GM19023 (cell line): Measurements from ENCODE around the gene ZFHX2.
A peak's percentile ranks its signal among the peaks of the same experiment; 100 is the strongest.

Experiments used
- ATAC-seq: cut with Tn5 transposase; IDR thresholded peaks from one replicate; pipeline ENCODE4 v1.9.1; 2021; ENCODE audit warnings: mild to moderate bottlenecking, moderate library complexity; ENCODE audit not compliant: unreplicated experiment

Gene ZFHX2

GRCh38 chr14:23573384-23574015 lies 21.9 kb upstream of the ZFHX2 start:
- ATAC-seq, result no peak

DNA sequence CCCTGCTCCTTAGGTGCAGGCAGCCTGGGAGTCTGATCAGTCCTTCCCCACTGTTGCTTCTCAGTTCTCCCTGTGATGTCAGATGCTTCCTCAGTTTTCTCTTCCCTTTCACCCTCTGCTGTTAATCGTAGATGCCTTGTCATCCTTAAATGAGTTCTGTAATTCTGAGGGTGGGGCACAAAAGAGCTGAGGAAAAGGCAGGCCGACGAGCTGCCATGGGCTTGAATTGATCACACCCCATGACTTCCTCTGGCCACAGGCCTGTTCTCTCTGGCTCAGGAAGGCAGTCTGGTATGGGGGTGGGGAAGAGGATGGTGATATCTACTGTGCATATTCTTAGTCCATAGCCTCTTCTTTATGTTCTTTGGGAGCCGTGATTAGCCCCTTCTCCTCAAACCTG lies 21.3 kb upstream of the ZFHX2 start:
- ATAC-seq, result no peak

DNA sequence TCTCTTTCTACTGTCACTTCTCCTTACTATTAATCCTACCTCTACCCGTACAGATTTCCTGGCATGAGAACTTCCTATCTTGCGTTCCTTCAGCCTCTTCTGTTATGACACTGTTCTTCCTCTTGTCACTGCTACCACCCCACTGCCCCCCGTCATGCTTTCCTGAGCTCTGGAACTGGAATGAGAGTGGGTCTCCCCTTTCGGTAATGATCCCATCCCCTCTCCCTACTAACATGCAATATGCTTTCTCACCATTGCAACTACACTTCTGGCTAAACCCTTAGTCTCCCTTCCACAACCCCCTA lies 20.9 kb upstream of the ZFHX2 start:
- ATAC-seq, result no peak

GRCh38 chr14:23571701-23572523 lies 20.3 kb upstream of the ZFHX2 start:
- ATAC-seq, result no peak

DNA sequence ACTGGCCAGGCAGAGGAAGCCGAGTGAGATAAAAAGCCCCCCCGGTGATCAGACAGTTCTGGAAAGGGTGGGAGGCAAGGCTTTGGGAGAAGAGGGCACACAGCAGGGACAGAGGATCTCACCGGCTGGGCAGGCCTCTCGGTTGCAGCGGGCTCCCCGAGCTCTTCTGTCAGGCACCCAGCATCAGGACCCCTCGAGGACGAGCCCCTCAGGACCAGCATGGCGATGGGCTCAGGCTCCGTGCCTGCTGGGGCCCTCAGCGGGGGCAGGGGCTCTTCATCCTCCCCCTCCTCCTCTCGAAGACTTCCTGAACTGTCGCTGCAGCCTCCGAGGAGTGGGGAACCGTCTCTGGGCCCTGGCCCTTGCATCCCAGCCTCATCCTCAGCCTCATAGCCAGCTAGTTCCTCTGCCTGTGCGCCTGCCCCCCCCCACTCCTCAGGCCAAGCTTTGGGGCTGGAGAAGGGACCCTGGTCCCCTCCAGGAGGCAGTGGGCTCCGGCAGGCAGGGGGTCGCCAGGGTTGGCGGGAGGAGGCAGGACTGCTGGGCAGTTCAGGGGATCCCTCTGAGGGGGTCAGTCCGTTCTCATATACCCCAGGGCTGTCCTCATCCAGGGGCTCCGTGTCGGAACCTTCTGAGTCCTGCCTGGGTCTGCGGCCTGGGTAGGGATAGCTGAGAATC lies 19.4 kb upstream of the ZFHX2 start:
- no peak for ATAC-seq

DNA sequence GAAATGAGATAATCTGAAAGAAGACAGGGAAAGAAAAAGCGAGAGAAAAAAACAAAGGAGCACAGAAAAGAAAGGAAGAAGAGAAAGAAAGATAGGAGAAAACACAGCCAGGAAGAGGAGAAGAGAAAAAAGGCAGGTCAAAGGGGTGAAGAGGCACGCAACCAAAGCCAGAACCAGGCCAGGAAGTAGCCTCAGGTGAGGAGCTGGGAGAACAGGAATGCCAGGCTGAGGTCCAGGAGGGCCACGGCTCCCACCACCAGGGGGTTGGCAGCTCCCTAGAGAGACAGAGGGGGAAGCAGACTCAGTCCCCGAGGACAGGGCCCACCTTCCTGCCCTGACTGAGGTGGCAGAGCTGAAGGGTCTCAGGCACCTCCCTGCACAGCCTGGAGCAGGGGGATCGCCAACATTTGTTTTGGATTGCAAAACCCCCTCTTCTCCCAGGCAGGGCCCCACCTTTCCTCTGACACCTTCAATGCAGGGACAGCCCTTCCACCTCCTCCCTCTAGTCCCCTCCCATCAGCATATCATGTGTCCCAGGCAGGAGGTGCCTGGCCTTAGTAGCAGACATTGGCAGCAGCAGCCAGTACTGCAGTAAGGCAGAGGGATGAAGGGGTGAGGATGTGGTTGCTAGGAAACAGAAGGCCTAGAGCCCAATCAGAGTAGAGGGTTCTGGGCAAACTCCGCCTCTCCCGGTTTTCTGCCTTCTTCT lies 18.0 kb upstream of the ZFHX2 start:
- no peak for ATAC-seq

DNA sequence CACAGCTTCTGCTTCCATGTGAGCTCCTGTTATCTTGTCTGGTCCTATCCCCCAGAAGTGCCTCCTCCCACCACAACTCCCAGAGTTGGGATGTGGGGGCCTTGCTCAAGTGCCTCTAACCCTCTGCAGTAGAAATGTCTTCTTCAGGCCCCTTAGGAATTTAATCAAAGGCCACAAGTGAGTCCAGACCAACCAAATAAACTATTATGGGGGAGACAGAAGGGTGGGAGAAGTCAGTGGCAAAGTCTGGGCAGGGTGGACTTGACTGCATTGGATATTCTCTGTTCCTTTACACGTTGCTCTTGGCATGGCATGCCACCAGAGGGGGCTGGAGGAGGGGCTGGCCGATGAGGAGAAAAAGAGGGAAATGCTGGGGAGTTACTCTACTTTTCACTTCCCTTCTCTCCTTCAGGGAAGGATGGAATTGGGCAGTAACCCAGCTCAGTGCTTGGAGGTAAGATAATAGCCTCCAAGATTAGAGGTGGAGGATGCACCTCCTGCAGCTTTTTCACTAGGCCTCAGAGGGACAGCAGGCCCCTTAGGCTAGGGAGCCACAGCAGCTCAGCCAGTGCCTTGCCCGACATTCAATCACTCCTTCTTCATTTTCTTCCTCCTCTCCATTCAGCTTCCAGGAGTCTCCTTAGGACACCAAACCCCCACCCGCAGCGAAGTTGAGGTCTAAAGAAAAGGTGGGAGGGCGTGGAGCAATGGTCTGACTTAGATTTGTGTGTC lies 17.2 kb upstream of the ZFHX2 start:
- ATAC-seq, result no peak

GRCh38 chr14:23568021-23568599 lies 16.5 kb upstream of the ZFHX2 start:
- no peak for ATAC-seq

DNA sequence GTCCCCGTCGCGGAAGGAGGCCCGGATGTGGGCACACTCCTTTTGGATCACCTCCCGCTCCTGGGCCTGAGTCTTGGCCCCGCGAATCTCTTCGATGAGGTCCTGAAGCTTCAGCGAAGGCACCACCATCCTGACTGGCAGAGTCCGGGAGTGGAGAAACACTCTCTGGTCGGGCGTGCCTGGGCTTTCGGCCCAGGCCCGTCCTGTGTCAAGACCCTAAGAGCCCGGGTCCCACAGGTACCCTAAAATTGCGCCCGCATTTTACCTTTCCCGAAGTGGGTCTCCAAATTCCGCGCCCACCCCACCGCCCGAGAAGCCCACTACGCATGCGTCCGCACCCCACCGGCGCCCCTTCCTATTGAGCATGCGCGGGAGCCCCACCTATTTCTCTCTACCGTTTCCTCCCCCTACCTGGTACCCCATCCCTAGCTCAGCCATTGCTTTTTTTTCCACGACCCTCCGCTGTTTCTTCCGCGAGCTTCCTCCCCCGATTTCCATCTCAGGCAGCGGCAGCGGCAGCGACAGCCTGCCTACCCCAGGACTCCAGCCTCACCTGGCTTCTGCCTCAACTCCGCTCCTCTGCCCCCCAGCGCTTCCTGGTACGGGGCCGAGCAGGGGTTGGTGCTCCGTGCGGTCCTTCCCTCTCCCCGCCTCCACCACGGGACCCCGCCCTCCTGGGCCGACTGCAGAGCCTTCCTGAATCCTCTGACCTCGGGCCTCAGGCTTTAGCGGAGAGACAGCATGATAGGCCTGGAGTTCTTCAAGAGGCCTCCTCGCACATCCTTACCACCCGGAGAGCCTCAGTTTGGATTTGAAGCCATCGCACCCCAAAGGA lies 15.8 kb upstream of the ZFHX2 start, which contains the start of gene AP1G2:
Gene AP1G2, minus strand, starts transcription at position 606 of the 835 bp plus-strand sequence. Its CDS starts 477 bp downstream, at position 129.
- peak; percentile 93 for ATAC-seq

DNA sequence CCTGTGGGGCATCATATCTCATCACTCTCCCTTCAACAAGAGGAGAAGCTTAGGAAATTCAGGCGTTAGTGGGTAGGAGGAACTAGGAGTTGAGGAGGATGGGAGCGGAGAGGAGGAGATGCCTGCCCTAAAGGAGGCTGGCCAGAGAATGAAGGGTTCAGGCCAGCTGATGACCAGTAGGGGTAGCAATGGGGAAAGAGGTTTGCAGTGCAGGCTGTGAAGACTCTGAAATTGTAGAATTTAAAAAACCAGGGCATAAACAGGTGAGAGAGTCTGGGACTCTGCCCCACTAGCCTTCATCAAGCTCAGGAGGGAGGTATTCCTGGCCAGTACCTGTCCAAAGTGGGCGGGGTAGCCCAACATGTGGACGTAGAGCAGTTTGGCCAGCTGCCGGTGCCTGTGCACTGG lies 15.2 kb upstream of the ZFHX2 start:
- peak; percentile 12 for ATAC-seq

- no peak for ATAC-seq
These were observed 14.7 kb upstream of the ZFHX2 start for GRCh38 chr14:23566112-23566777.

DNA sequence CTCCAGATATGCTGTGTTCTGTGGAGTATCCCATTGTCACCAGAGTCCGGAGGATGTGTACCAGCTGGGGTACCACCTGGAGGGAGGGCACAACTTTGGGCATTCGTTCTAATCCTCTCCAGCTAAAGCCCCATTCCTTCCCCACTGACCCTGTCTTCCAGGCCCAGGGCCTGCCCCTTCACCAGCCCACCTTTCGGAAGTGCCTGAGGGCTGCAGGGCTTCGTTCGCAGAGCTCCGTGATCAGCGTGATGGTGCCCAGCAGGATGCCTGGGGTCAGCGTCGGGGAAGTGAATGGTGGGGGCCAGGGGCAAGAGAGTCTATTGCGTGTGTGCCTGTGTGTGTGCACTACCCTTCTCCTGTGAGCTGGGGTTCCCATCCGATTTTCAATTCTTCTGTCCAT lies 14.1 kb upstream of the ZFHX2 start:
- no peak for ATAC-seq

- no peak for ATAC-seq
These were observed 13.3 kb upstream of the ZFHX2 start for GRCh38 chr14:23564876-23565275.

DNA sequence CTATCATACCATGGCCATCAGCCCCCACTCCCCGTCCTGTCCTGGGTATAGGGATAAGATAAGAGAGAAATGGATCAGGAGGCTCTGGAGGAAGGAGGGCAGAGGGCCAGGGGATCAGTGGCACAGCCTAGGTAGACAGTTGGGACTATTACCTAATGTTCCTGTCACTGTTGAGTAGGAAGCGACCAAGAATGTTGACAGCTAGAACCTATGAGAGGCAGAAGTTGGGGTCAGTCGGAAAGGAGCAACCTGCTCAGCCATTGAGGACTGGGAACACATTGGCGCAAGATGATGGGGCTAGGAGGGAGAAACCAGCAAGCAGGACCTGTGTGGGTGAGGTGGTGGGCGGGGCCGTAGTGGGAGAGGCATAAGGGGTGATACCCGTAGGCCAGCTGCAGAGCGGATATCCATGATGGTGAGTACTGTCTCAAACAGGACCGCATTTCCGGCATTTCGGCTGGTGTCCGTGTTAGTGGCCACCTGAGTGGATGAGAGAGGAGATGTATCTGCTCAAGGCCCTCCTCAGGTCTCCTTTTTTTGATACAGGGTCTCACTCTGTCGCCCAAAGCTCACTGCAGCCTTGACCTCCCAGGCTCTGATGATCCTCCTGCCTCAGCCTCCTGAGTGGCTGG lies 12.7 kb upstream of the ZFHX2 start:
- no peak for ATAC-seq

DNA sequence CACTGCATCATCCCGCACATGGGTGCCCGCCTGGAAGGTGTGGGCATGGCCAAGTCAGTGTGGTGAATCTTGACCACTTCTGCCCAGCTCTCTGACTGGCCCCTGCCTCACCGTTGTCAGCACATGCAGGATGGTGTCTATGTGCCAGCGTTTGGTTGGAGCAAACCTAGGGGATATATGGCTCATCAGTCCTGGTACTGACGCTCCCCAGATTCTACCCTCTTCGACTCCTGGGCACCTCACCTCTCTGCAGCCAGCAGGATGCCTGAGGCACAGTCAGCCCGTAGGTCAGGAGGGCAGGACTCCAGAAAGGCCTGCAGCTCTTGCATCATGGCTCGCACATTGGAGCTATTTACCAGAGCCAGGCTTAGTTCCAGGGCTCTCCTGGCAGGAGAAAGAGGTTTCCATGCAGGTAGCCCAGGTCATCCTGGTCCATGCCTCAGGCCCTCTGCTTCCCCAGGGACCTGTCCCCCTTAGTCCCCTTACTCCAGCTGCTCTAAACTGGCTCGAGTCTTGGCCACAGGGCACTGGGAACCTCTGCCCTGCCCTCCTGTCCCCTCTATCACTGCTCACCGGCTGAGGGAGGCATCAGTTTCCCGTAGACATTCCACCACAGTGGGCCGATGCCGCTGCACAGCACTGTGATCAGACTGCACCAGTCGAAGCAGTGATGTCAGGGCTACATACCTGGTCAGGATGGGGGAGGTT lies 12.1 kb upstream of the ZFHX2 start:
- ATAC-seq, result no peak

DNA sequence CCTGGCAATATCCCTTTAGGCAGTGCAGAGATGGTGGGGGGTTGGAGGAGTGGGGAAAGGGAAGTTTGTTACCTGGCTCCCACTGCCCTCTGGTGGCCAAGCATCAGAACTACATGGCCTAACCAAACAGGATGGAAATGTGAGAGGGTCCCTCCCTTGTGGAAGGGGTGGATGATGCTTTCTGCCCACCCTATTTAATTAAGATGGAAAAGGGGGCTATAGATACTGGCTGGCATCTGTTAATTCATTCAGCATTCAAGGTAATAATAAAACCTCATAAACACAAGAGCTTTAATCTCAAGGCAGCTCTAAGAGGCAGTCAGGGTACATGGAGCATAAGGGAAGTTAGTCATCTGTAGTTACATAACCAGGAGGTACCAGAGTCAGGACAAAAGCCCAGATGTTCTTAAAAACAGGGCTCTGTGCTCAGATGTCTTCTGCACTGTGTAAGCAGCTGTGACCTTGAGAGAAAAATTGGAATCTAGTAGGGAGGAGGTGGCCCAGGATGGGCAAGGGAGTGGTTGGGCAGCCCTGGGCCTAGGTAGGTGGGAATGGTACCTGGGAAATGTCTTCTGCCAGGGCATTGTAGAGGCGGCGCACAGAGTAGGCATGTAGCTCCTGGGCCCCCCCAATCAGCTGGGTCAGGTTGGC lies 11.4 kb upstream of the ZFHX2 start:
- ATAC-seq, result no peak
